NT2/D1 (cell line): ENCODE data around the gene GUF1.

Source experiments
- SUZ12 ChIP-seq: IDR thresholded peaks from 2 replicates; pipeline ENCODE4 v1.6.1; 2011; ENCODE audit not compliant: insufficient read length, insufficient read depth; ENCODE audit errors: extremely low read depth
- ZNF274 ChIP-seq: IDR thresholded peaks from 2 replicates; pipeline ENCODE4 v1.6.1; 2011; ENCODE audit warnings: mild to moderate bottlenecking, low read depth, low read length

DNA sequence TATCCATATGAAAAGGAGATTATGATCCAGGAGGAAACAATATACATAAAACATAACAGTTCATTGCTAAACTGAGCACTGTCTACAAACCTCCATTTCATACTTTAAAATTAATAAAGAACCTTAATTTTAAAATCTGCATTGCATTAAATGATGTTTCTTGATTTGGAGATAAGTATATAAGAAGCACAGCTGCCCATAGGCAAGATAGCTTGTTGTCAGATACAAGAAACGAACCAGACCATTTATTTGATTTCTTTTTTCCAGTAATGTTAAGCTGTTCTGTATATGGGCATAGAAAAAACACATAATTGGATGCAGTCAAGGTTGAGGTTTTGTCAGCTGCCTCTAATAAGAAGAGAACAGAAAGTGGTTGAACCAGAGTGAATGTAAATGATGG is 6.4 kb downstream of the GUF1 start:
- TF ChIP-seq SUZ12 (no peak), ZNF274 (no peak)
